ENCODE data around the gene SUCLA2.

DNA sequence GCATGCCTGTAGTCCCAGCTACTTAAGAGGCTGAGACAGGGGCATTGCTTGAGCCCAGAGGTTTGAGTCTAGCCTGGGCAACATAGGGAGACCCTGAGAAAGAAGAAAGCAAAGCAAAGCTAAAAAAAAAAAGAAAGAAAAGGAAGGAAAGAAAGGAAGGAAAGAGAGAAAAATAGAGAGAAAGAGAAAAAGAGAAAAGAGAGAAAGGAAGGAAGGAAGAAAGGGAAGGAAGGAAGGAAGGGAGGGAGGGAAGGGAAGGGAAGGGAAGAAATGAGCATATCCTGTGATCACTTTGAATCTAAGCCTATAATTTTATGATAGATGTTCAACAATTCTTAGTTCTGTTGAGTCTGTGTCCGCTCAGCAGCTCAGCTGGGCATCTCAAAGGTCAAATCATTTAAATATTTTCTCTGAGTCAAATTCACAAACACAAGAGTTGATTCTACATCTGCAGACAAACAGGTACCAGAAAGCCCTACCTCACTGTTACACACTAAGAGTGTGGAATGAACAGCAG is 70.4 kb downstream of the SUCLA2 start:
- TF ChIP-seq, protein P1, sequence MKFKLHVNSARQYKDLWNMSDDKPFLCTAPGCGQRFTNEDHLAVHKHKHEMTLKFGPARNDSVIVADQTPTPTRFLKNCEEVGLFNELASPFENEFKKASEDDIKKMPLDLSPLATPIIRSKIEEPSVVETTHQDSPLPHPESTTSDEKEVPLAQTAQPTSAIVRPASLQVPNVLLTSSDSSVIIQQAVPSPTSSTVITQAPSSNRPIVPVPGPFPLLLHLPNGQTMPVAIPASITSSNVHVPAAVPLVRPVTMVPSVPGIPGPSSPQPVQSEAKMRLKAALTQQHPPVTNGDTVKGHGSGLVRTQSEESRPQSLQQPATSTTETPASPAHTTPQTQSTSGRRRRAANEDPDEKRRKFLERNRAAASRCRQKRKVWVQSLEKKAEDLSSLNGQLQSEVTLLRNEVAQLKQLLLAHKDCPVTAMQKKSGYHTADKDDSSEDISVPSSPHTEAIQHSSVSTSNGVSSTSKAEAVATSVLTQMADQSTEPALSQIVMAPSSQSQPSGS (IDR thresholded peaks at IDR 0.05; ENCODE audit: low read length) = no peak
- TF ChIP-seq POLR2A (IDR thresholded peaks at IDR 0.05; ENCODE audit: control extremely low read depth in 1 of 2, low read depth in 2 of 2, low read length in 2 of 2) = no peak
- no peak for TF ChIP-seq EGR1 (IDR thresholded peaks at IDR 0.05; ENCODE audit: borderline replicate concordance, low read depth, low read length)
